SW 1271 (cell line): ENCODE data around the gene BTN2A1.

ENCODE experiments used
- DNase-seq, 2 experiments: peaks; one replicate each; lab custom pipeline; 2025; lab: John Stamatoyannopoulos, UW

BTN2A1 gene

DNA sequence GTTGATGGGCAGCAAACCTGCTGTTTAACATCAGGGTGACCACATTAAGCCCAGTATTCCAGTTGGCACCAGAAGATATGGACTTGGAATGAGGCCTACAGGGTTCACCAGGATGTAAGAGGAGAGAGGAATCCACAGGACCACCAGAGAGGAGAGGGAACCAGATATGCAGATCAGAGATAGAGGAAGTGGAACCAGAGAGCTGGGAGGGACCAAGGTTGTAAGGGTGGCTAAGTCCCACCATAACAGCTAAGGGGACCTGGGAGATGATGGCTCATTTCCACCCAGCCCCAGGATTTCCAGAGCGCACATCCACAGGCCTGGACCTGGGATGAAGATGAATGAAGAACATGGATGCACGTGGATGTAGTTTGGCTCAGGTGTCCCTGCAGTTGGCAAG is 11.1 kb downstream of the BTN2A1 start:
- no peak for DNase-seq

DNA sequence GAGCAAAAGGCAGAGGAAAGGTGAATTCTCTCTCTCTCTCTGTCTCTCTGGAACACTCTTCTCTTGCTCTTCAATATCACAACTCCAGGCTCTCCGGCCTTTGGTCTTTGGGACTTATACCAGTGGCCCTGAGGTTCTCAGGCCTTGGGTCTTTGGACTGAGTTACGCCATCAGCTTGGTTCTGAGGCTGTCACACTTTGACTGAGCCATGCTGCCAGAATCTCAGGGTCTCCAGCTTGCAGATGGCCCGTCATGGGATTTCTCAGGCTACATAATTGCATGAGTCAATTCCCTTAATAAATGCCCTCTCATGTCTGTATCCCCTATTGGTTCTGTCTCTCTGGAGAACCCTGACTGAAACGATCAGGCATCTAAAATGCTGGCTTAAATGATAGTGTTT is 12.9 kb downstream of the BTN2A1 start:
- no peak for DNase-seq

DNA sequence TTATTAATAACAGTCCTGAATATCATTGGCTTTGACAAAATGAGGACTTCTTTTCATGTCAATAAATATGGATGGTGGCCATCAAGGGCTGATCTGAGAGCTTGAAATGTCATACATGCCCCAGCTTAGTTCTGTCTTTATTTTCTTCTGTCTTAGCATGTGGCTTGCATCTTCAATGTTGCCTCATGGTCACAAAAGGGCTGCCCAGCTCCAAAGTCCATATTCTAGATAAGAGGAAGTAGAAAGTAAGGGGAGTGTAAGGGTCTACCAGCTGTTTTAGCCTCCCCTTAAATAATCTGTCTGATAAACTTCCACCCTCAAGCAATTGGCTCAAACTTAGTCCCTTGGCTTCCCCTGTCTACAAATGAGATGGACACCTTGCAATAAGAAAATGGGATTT is 14.2 kb downstream of the BTN2A1 start:
- DNase-seq = no peak

DNA sequence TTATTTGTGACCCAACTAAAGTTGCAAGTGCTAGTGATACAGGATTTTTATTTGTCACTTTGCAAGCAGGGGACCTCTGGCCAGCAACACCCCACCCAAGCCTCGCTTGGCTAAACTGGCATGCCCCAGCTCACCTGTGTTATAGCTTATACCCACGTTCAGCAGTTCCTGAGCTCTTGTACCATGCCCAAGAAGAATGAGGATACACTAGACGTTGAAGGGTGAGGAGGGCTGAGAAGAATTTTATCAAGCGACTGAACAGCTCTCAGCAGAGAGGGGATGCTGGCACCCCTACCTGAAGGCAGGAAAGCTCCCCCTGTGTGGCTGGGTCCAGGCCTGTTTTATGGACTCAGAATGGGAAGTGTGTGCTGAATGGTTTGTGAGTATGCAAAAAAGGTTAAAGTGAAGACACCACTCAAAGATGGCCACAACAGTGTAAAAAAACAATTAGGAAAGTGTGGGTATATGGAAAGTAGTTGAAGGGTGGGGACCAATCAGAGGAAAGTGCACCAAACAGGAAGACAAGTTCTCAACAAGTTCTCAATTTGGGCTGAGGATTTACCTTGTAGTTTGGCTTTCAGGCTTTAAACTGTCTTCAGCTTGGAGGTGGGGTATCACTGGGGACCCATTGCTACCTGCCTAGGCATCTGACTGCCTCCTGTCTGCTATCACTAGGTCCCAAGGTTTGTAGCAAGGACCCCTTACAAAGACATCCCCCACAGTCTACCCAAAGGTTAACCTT is 15.0 kb downstream of the BTN2A1 start:
- no peak for DNase-seq

DNA sequence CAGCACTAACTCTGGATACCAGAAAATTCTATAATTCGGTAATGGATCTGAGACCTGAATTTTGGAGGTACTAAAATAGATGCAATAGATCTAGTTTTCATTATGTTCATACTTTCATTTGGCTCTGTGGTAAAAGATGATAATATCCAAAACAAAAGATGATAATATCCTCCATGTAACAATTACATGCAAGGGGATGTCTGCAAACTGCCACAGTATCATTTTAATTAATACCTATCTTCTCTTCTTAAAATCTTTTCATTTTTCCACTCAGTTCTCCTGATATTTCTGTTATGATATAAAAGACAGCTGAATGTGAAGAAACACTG is 15.6 kb downstream of the BTN2A1 start:
- no peak for DNase-seq

DNA sequence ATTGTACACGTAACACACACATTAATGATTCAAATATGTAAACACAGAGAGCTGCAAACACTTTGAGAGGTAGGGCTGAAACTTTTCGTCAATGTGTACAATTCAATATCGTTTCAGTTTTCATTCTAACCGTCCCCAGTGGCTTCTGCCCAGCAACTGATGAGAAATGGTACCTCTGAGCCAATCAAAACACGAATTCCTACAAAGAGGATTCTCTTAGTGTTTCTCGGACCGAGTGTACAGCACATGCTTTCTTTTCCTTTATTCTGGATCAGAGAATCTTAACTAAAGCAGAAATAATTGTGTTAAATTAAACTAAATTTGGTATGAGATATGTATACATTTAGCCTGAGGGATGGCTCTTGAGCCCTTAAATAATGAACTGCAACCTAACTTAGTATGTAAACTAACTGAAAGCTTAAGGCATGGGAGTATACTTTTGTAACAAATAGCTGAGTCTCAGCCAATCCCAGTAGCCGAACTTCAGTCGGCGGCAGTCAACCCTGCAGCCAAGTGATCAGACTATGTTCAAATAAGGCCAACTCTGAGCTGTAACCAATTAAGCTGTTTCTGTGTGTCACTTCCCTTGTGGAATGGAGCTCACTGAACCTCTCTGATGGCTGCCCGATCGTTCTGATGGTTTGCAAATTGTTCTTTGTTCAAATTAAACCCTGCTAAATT is 16.1 kb downstream of the BTN2A1 start:
- peak; percentile 85 to 98 for DNase-seq

DNA sequence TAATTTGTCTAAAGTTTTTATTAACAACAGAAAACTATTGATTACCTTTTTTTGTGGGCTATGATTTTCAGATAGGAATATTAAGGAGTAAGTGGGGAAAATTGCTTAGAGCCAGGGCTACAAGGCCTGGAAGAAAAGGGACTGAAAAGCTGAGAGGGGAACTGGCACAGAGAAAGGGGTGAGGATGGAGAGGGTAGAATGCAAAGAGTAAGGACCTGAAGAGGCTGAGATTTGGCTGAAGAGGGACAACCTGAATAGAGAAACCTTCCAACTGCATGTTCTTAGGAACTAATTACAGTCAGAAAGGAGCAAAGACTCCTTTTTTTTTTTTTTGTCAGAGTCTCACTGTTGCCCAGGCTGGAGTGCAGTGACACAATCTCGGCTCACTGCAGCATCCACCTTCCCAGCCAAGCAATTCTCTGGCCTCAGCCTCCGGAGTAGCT is 16.7 kb downstream of the BTN2A1 start:
- DNase-seq = no peak

DNA sequence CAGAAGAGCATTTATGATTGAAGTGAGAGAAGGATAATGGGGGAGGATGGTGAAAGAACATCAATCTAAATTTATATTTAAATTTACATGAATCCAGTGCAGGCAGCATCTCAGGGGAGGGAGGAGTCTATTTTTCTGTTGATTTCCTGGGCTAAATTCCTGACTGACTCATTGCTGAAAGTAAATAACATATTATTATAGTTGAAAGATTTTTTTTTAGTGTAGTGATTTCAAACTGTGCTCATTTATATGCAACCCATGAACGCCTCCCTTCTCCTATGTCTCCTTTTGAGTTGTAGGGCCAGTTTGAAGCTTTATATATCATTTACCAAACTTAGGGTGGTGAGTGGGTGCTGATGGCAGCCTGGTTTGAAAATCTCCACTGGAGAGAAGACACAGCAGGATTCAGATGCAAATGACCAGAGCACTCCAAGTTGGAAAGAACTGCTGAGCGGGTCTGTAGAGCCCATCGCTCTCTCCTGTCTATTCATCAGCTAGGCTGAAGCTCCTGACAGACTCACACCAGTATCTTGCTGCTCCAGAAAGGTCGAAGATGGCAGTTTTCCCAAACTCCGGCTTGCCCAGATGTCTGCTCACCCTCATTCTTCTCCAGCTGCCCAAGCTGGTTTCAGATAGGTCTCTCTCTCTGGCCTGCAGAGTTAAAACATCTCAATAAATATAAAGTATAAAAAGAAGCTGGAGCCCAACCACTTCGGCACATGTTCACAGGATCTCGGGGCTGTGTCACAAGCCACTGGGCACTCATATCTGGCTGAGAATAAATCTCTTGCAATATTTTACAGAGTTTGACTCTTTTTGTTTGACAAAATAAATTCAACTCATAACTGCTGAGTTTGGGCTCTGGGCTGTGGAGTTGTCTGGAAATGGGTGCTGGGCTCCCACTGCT is 18.3 kb downstream of the BTN2A1 start:
- no peak for DNase-seq

DNA sequence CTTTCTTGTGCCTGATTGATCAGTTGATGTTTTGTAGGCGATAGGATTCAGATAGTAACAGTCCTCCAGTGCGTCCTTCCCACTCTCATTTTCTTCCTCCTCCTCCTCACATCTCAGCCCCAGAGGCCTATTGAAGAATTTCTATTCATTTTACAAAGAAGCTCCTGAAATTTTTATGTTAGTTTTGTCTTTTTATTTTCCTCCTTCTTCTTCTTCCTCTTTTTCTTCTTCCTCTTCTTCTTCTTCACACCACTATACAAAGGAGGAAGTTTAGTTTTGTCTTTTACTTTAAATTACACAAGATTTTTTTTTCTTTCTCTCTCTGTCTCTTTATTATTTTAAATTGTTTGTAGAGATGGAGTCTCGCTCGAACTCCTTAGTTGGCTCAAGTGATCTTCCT is 19.1 kb downstream of the BTN2A1 start:
- no peak for DNase-seq

DNA sequence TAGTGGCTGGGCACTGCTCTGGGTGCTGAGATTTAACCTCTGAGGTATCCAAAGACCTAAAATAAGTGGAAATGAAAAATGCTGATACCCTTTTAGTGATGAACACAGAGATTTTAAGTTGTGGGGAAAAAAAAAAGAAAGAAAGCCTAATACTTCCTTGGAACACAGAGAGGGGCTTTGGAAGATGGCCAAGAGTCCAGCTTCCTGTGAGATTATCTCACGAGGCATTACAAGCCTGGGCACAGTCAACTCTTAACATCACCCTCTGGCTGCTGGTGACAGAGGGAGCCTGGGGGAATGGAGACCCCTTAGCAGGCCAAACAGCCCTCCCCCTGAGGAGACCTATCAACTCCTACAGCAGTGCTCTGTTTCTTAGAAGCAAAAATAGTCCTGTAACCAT is 19.7 kb downstream of the BTN2A1 start:
- DNase-seq = no peak

DNA sequence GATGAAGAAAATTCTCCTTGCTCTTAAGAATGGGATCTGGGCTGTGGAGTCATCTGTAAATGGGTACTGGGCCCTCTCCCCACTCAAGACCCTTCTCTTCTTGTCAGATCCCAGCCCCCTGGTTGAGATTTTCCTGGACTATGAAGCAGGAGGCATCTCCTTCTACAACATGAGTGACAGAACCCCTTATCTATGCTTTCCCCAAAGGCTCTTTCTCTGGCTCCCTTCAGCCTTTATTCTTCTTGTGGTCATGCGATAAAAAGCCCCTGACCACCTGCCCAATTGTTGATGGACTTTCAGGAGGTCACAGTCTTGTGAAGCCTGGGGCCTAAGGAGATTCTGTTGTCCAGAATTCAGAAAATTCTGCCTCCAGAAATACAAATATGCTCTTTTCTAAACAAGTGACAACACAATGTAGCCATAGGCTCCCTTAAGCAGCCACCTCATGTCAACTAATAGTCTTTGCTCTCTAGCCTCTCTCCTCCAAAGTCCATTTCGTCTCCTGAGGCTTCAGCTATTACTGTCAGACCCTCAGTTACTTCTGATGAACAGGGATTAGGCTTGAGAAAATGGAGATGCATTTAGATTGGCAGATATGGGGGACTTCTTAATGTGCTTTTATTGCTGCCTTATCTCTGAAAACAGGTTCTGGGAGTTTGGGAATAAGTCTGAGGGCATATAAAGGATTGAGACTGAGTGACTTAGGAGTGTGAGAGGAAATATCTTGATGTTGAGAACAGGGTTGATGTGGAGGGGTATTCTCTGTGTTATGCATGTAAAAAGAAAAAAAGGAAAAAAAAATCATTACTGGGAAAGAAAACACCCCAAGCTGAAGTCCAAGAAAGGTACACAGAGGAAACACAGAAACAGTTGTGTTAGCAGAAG is 20.6 kb downstream of the BTN2A1 start:
- DNase-seq = no peak

DNA sequence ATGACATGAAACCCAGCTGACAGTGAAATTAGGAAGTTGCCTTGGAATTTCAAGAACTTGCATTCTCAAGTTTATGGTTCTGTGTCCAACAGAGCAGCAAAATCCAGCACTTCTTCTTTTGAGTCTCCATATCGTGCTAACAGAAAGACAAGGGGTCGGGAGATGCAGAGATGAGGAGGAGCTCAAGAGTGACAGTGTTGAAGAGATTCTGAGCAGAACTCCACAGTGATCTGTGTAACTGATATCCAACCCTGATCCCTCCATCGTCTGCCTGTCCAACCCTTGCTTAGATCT is 21.2 kb downstream of the BTN2A1 start:
- no peak for DNase-seq

DNA sequence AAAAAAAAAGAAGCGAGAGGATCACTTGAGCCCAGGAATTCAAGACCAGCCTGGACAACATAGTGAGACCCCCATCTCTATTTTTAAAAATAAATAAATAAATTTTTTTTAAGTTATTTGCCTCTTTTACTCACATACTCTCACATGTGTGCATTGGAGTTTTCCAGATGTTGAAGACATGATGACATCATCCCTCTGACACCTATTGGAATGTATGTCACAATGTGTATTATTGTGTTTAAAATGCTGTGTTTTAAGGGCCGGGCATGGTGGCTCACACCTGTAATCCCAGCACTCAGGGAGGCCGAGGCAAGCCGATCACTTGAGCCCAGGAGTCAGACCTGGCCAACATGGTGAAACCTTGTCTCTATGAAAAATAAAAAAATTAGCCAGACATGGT is 24.6 kb downstream of the BTN2A1 start:
- DNase-seq = no peak

DNA sequence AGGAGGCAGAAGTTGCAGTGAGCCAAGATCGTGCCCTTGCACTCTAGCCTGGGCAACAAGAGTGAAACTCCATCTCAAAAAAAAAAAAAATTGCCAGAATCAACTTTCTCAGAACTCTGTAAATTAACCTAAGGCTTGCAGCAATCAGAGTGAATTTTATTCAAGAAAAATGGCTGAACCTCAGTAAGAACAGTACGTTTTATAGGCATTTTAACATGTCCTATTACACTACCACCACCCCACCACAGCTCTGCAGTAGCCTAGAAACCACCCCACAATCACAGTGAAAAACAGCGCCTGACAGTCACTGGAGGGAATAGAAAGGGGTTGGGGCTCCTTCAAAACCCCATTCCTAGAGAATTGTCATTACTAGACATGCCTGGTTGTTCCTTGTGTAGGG is 26.0 kb downstream of the BTN2A1 start:
- DNase-seq = no peak

DNA sequence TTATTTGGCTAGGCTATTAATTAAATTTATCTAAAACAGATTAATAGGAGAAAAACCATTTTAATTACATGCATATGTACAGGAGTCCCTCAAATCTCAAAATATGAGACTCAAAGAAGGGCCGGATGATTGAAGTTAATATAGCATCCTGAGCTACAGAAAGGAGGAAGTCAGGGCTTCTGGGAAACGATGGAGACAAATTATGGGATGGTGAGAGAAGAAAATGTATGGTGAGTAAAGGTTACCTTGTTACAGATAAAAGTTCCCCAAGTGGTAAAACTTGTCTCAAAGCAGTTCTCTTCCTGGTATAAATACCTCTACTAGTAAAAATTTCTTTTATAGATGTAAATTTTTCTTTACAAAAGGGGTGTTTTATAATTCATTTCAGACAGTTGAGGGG is 26.4 kb downstream of the BTN2A1 start:
- no peak for DNase-seq

DNA sequence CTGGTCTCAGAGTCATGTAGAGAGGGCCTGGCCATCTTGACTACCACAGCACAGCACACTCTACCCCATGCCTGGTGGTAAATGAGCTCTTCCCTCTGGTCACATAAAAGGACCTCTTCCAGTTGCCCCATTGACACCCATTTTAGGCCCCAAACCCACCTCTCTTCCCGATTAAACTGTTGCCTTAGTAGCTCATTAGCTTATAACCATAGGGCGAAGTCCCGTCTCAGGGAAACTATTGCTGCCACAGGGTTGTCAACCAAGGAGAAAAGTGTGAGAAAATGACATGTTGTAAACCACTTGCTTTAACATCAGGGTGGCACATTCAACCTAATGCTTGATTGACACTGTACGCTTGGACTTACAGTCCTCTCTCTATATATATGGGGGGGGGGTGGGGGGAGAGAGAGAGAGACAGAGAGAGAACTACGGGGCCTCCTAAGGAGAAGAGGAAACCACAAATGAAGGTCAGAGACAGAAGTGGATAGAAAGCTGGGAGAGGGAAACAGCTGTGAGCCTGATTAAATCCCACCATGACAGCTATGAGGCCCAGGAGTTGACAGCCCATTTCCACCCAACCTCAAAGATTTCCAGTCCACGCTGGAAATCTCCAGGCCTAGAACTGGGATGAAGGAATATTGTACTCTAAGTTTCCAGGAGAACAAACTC is 27.5 kb downstream of the BTN2A1 start:
- no peak for DNase-seq

DNA sequence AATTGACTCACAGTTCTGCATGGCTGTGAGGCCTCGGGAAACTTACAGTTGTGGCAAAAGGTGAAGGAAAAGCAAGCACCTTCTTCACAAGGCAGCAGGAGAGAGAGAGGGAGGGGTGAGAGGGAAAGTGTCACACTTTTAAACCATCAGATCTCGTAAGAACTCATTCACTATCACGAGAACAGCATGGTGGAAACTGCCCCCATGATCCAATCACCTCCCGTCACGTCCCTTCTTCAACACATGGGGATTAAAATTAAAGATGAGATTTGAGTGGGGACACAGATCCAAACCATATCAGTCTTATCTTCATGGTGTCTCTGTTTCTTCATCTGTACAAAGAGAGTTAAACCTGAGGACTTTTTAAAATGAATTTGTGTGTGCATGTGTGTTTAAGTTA is 28.6 kb downstream of the BTN2A1 start:
- no peak for DNase-seq

DNA sequence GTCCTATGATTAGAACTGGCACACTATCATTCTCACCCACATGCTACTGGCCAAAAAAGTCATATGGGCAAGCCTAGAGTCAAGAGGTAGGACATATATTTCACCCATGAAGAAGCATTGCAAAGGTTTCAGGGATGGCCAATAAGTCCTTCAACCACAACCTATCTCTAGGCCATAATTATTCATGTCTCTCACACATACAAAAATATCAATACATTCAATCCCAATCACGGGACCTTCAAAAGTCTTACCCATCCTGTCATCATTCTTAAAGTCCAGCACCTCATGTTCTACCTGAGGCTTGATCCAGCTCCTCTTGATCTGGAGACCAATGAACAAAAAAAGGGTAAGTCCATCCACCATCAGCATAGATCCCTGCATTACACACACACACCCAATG is 29.7 kb downstream of the BTN2A1 start:
- DNase-seq = no peak

DNA sequence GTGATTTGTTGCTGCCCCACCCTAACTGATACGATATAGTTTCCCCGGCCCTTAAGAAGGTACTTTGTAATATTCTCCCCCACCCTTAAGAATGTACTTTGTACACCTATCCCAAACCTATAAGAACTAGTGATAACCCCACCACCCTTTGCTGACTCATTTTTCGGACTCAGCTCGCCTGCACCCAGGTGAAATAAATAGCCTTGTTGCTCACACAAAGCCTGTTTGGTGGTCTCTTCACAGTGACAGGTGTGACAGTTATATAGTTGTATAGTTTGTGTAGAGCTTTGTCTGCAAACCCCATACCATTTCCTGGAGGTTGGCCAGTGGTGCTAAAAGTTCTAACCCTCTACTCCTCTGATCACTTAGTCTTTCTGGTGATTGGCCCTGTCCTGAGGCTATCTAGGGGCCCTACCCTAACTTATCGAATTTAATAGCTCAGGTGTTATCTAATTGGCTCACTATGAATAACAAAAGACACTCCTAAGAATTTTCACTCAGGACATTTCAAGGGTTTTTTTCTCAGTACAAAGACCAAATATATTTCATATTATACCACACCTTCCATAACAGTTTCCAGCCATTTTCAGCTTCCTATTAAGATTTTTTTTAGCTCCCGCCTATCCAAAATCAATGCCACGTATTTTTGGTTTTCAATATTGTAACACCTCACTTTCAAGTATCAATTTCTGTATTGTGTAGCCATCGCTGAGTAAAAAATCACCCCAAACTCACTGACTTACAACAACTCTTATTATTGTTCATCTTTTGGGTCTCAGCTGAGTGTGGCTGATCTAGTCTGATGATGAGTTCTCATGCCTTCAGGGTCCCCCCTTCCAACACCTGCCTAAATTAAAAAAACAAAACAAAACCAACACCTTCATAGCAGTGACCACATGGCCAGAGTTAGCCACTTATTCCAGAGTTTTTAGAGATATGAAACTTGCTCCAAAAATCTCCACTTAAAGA is 32.5 kb downstream of the BTN2A1 start:
- no peak for DNase-seq

DNA sequence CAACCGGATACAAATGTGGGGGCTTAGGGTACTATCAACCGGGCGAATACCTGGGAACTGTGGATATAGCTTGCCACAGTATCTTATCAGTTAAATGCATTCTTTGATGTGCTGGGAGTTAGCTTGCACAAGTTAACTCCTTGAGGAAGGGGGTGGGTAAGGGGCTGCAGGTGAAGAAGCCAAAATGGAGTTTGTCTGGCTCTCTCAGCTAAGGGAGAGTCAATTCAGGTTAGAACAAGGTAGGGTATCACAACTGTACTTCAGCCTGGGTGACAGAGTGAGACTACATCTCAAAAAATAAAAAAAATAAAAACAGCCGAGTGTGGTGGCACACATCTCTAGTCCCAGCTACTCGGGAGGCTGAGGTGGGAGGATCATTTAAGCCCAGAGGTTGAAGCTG is 33.8 kb downstream of the BTN2A1 start:
- DNase-seq = no peak
